Measurements from ENCODE around the gene TBPL1.

DNA sequence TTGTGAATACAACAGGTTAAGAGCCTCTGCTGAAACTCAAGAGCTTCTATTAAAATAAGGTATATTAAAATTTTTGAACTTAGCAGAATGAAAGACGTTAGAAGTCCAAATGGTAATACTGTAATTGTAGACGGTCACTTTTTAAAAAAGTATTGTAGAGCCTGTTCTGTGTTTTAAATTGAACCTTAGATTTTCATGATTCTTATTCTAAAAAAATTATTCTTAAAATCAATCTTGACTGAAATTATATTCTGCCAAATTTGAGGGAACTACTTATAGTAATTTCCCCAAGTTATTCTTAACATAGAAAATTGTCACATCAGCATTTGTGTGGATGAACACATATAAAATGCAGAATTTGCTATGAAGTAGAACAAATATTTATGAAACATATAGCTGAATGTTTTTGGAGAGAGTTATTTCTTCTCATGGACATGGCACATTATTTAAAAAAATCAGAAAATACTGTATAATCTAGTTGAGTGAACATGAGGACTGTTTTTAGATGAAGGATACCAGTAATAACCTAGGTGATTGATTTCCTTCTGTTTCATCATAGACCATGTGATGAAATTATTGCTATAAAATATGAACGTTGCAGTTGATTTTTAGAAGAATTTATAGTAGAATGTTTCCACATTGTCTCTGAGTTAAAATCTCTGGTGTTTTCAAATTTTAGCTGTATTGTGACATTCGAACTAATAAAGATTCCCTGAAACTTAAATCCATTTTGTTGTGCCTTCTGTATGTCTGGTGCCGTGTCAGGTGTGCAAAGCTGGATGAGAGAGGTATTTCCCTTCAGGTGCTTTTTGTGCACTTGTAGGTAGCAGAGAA is 2.8 kb downstream of the TBPL1 start:
- no peak for TF ChIP-seq POLR2A (IDR thresholded peaks at IDR 0.05; ENCODE audit: low read length)
- TF ChIP-seq POLR2AphosphoS2 (conservative IDR thresholded peaks at IDR 0.05; ENCODE audit: low read length) = no peak
- TF ChIP-seq, protein P1, sequence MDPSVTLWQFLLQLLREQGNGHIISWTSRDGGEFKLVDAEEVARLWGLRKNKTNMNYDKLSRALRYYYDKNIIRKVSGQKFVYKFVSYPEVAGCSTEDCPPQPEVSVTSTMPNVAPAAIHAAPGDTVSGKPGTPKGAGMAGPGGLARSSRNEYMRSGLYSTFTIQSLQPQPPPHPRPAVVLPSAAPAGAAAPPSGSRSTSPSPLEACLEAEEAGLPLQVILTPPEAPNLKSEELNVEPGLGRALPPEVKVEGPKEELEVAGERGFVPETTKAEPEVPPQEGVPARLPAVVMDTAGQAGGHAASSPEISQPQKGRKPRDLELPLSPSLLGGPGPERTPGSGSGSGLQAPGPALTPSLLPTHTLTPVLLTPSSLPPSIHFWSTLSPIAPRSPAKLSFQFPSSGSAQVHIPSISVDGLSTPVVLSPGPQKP (IDR thresholded peaks at IDR 0.05; ENCODE audit: low read depth, low read length) = no peak
- no peak for TF ChIP-seq HDAC2 (IDR thresholded peaks at IDR 0.05)
- no peak for TF ChIP-seq JUNB (IDR thresholded peaks at IDR 0.05)
